Endothelial cell of umbilical vein (primary cell): ENCODE data around the gene SHISA9. TPM values are rescaled to one million over a fixed set of nuclear protein-coding genes. Genes with fewer than 3 reads are reported as not detected.

Experiments
- BruUV-seq: library from RNA; stranded (reverse); fragments of 400-500 nt; replicated peaks from 2 replicates; lab custom pipeline; 2021; lab: Mats Ljungman, UMichigan
- CTCF ChIA-PET: fragments of 300-600, 350-600 bp; sonication (Branson Sonifier 250); formaldehyde crosslinking; loops from one replicate; lab custom pipeline; 2021; ENCODE audit warnings: antibody characterized with exemption, inconsistent platforms; lab: Charles Lee
- POLR2A ChIA-PET: fragments of 300-600, 350-600 bp; sonication (Branson Sonifier 250); formaldehyde crosslinking; loops from one replicate; lab custom pipeline; 2021; ENCODE audit warnings: antibody characterized with exemption, inconsistent platforms; lab: Charles Lee
- DNase-seq: peaks from one replicate; pipeline ENCODE4 v3.0.0-alpha.2; 2011; ENCODE audit warnings: low read depth, low spot score
- FAIRE-seq: peaks from 2 replicates; lab custom pipeline; 2011; peaks lifted over from hg19 to GRCh38; lab: Jason Lieb, UNC
- H2AFZ ChIP-seq: 2 replicates; pipeline ENCODE4 v1.6.0; 2012; ENCODE audit warnings: low read depth, low read length, control low read depth, inconsistent platforms
- H3K27ac ChIP-seq: 2 replicates; pipeline ENCODE4 v1.5.1; 2011; ENCODE audit warnings: low read depth, mild to moderate bottlenecking, control low read depth, low read length, moderate library complexity; ENCODE audit not compliant: insufficient read depth
- H3K27me3 ChIP-seq, 2 experiments: 2 replicates each; pipeline versions ENCODE4 v1.6.0 to v1.6.1; 2011; ENCODE audit warnings: low read length in 2 of 2, mixed read lengths in 1 of 2; ENCODE audit not compliant: control insufficient read depth in 2 of 2, insufficient read depth in 2 of 2
- H3K36me3 ChIP-seq, 2 experiments: 2 replicates in 1 of 2; 3 replicates in 1 of 2; pipeline ENCODE4 v1.5.1; 2011; ENCODE audit warnings: low read length in 2 of 2, mild to moderate bottlenecking in 1 of 2, moderate library complexity in 1 of 2; ENCODE audit not compliant: control insufficient read depth in 2 of 2, insufficient read depth in 2 of 2; ENCODE audit errors: extremely low read depth in 1 of 2
- H3K4me1 ChIP-seq: 3 replicates; pipeline ENCODE4 v1.5.1; 2011; ENCODE audit warnings: mild to moderate bottlenecking, low read length; ENCODE audit not compliant: control insufficient read depth, insufficient read depth; ENCODE audit errors: extremely low read depth
- H3K4me2 ChIP-seq: 2 replicates; pipeline ENCODE4 v1.6.1; 2011; ENCODE audit warnings: low read length, control low read depth, mixed read lengths; ENCODE audit not compliant: insufficient read depth
- H3K4me3 ChIP-seq, 3 experiments: fragments of 200-600 bp in 1 of 3; sonication (generic), shearing (Covaris generic) in 1 of 3; replicated peaks in 1 of 3; 2 replicates each; pipeline ENCODE4 v1.5.1; 2011 to 2016; ENCODE audit warnings: control low read depth in 3 of 3, low read length in 3 of 3, mild to moderate bottlenecking in 2 of 3, inconsistent platforms in 1 of 3, low read depth in 1 of 3, moderate library complexity in 1 of 3; ENCODE audit not compliant: insufficient read depth in 1 of 3
- H3K79me2 ChIP-seq: 2 replicates; pipeline ENCODE4 v1.6.0; 2012; ENCODE audit warnings: low read length, inconsistent platforms; ENCODE audit not compliant: control insufficient read depth, insufficient read depth
- H3K9ac ChIP-seq: replicated peaks from 2 replicates; pipeline ENCODE3; 2011; ENCODE audit warnings: low read length, control low read depth; ENCODE audit not compliant: insufficient read depth; ENCODE audit errors: extremely low read depth
- H3K9me1 ChIP-seq: replicated peaks from 3 replicates; pipeline ENCODE4 v1.6.0; 2011; ENCODE audit warnings: mild to moderate bottlenecking, low read length; ENCODE audit not compliant: control insufficient read depth, insufficient read depth; ENCODE audit errors: extremely low read depth
- H3K9me3 ChIP-seq: replicated peaks from 2 replicates; pipeline ENCODE4 v1.5.1; 2012; ENCODE audit warnings: low read length, inconsistent platforms; ENCODE audit not compliant: control insufficient read depth, insufficient read depth
- H4K20me1 ChIP-seq: replicated peaks from 2 replicates; pipeline ENCODE3; 2011; ENCODE audit warnings: mild to moderate bottlenecking, low read length; ENCODE audit not compliant: control insufficient read depth, insufficient read depth; ENCODE audit errors: extremely low read depth
- CTCF ChIP-seq, 2 donors: IDR thresholded peaks; 1 replicate in 1 of 2; 2 replicates in 1 of 2; pipeline ENCODE4 v1.5.1; 2011; ENCODE audit warnings: low read length in 2 of 2, mild to moderate bottlenecking in 2 of 2, moderate library complexity in 2 of 2, control low read depth in 1 of 2, inconsistent platforms in 1 of 2, low read depth in 1 of 2; ENCODE audit not compliant: insufficient read depth in 1 of 2; ENCODE audit errors: extremely low read depth in 1 of 2
- EZH2 ChIP-seq: IDR thresholded peaks from 2 replicates; pipeline ENCODE4 v1.6.1; 2012; ENCODE audit warnings: borderline replicate concordance, low read depth, mild to moderate bottlenecking, moderate library complexity, low read length, inconsistent platforms; ENCODE audit not compliant: severe bottlenecking
- FOS ChIP-seq: IDR thresholded peaks from 2 replicates; pipeline ENCODE4 v1.6.1; 2011; ENCODE audit warnings: mild to moderate bottlenecking, low read length, moderate library complexity, borderline replicate concordance; ENCODE audit not compliant: insufficient read depth
- GATA2 ChIP-seq: IDR thresholded peaks from 2 replicates; pipeline ENCODE4 v1.7.0; 2011; ENCODE audit warnings: low read depth, mild to moderate bottlenecking, moderate library complexity, mixed read lengths, low read length; ENCODE audit not compliant: insufficient read length, insufficient read depth
- JUN ChIP-seq: IDR thresholded peaks from 2 replicates; pipeline ENCODE4 v1.6.1; 2011; ENCODE audit warnings: borderline replicate concordance, low read depth; ENCODE audit not compliant: insufficient read length, insufficient read depth
- MAX ChIP-seq: IDR thresholded peaks from 2 replicates; pipeline ENCODE4 v1.6.1; 2011; ENCODE audit not compliant: insufficient read depth, insufficient read length
- MYC ChIP-seq: IDR thresholded peaks from one replicate; pipeline ENCODE4 v1.6.1; 2011; ENCODE audit warnings: mild to moderate bottlenecking, low read depth, low read length
- POLR2A ChIP-seq: IDR thresholded peaks from 2 replicates; pipeline ENCODE4 v1.6.1; 2012; ENCODE audit warnings: low read depth, mild to moderate bottlenecking, control low read depth, low read length
- POLR2AphosphoS5 ChIP-seq: IDR thresholded peaks from 2 replicates; pipeline ENCODE4 v1.6.1; 2012; ENCODE audit warnings: low read depth, mild to moderate bottlenecking, control low read depth, low read length, moderate library complexity; ENCODE audit not compliant: insufficient read depth
- dilution Hi-C: fragments of 300-500 bp; cut with MboI; formaldehyde crosslinking; loops from one replicate; pipeline ENCODE4 v1.15.0; 2019; ENCODE audit warnings: low sequenced_read_pairs; ENCODE audit not compliant: extremely low pct_ligation_motif_present
- intact Hi-C: fragments of 100-400 bp; cut with micrococcal nuclease; formaldehyde crosslinking; loops from one replicate; pipeline ENCODE4 v1.10.0; 2022
- polyA plus RNA-seq, 4 experiments: library from polyadenylated mRNA; depleted of rRNA in 3 of 4; stranded (reverse) in 3 of 4; unstranded in 1 of 4; fragments of >200 nt; gene quantifications; 2 replicates each; pipeline versions ENCODE4 v1.2.1 to v1.2.3, GENCODE V29; 2011 to 2012; ENCODE audit warnings: missing spikeins in 1 of 4
- total RNA-seq: library from RNA; stranded (reverse); gene quantifications from 2 replicates; pipeline ENCODE4 v1.2.3, GENCODE V29; 2021

SHISA9 gene
- total and polyA plus RNA-seq, 2 donors (not counting 3 experiments of a cell fraction or from before 2014, with no cell fraction given): not detected

- no peaks in the 10 kb centered on the region for H3K79me2 ChIP-seq
- no peaks in the 10 kb centered on the region for H3K36me3 ChIP-seq
- H3K27me3 ChIP-seq: no peaks in the 10 kb centered on the region
- ChIA-PET POLR2A (no interaction called here), CTCF (interaction anchor here (0.9 to 1.5 kb wide), 3 partner anchors 11 to 23 kb away, joined by 3 to 7 read pairs (median 5); no protein-coding TSS in a partner anchor)
- no peaks in the 10 kb centered on the region for H3K9me1 ChIP-seq
- BruUV-seq: no TSS peak
- no peak overlapping the region for H3K9ac ChIP-seq
- H3K4me3 ChIP-seq: no peak overlapping the region
- H2AFZ ChIP-seq: no peak overlapping the region
- peak overlapping the region; percentile 17 for H3K4me2 ChIP-seq
- FAIRE-seq: peak; percentile 67
- H4K20me1 ChIP-seq: no peaks in the 10 kb centered on the region
- peak; percentile 63 for DNase-seq
- H3K4me1 ChIP-seq: peaks cover 5% of the 10 kb centered on the region
- TF ChIP-seq JUN (peak; percentile 68), POLR2A (no peak), FOS (peak; percentile 76), GATA2 (no peak), EZH2 (no peak), MAX (no peak), CTCF (IDR thresholded peaks at IDR 0.05; ENCODE audit: extremely low read depth in 1 of 2, insufficient read depth in 1 of 2, low read depth in 1 of 2, low read length in 2 of 2) (no peak), POLR2AphosphoS5 (peak; percentile 33), MYC (no peak)
- dilution Hi-C loops: no loop called here
- intact Hi-C loops: no loop called here
- H3K27ac ChIP-seq: peak overlapping the region; percentile 3
- H3K9me3 ChIP-seq: no peaks in the 10 kb centered on the region
Measured at GRCh38 chr16:12874186-12874585, 27.2 kb upstream of the SHISA9 start.
